HG02798 (cell line): ENCODE results near the gene BTBD19.
"Not testable (repeated sequence)": the region's sequence is repeated elsewhere in the genome, so short reads cannot be mapped to it uniquely, and the experiment has no call there.

Experiments
- ATAC-seq: cut with Tn5 transposase; IDR thresholded peaks from one replicate; pipeline ENCODE4 v1.9.1; 2021; ENCODE audit warnings: mild to moderate bottlenecking; ENCODE audit not compliant: unreplicated experiment, poor library complexity

Gene BTBD19

GRCh38 chr1:44807364-44808062 is 810 bp upstream of the BTBD19 start:
- peak; percentile 34 for ATAC-seq

GRCh38 chr1:44808938-44809917 is 905 bp downstream of the BTBD19 start:
- peak; percentile 47 for ATAC-seq

GRCh38 chr1:44810101-44810761 is 1.9 kb downstream of the BTBD19 start:
- ATAC-seq = no peak

- not testable (repeated sequence) for ATAC-seq
Observed at GRCh38 chr1:44810762-44811105, 2.4 kb downstream of the BTBD19 start.

- no peak for ATAC-seq
Observed at GRCh38 chr1:44811234-44811633, 2.9 kb downstream of the BTBD19 start.

- ATAC-seq = no peak
Observed at GRCh38 chr1:44812822-44813543, 4.7 kb downstream of the BTBD19 start.

GRCh38 chr1:44815926-44816325 is 7.6 kb downstream of the BTBD19 start:
- not testable (repeated sequence) for ATAC-seq

- ATAC-seq = no peak
Observed at GRCh38 chr1:44817307-44817706, 9.0 kb downstream of the BTBD19 start.

- no peak for ATAC-seq
Observed at GRCh38 chr1:44817771-44818495, 9.6 kb downstream of the BTBD19 start.

- ATAC-seq = no peak
Observed at GRCh38 chr1:44819196-44819607, 10.9 kb downstream of the BTBD19 start.

GRCh38 chr1:44819608-44820327 is 11.4 kb downstream of the BTBD19 start:
- ATAC-seq = peak; percentile 83

GRCh38 chr1:44820328-44821239 is 12.3 kb downstream of the BTBD19 start:
- peak; percentile 16 for ATAC-seq

GRCh38 chr1:44821240-44821715 is 13.0 kb downstream of the BTBD19 start:
- no peak for ATAC-seq

- ATAC-seq = no peak
Observed at GRCh38 chr1:44822131-44822701, 13.9 kb downstream of the BTBD19 start.

- no peak for ATAC-seq
Observed at GRCh38 chr1:44822981-44823451, 14.7 kb downstream of the BTBD19 start.

GRCh38 chr1:44824392-44824791 is 16.1 kb downstream of the BTBD19 start:
- ATAC-seq = not testable (repeated sequence)
